ENCODE measurements around the gene PSMC1. TPM values are rescaled to one million over a fixed set of nuclear protein-coding genes. Genes with fewer than 3 reads are reported as not detected.
A peak's percentile ranks its signal among the peaks of the same experiment; 100 is the strongest.

PSMC1 gene
- total RNA-seq, 1 experiment from 2014 or later: 291 TPM

DNA sequence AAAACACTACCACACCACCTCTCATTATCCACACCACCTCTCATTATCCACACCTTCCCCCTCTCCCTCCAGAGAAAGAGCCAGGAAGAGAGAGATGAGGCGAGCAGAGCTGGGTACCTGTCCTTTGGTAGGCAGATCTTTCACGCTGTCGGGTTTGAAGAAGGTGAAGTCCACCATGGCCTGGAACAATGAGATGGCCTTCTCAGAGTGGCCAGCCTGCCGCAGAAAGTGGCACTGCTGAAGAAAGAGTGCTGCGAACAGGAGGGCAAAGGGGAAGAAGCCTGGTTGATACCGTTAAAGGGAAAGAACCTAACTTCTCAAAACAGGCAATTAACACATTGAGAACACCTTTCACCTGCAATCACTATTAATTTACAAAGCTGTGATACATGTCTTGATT, 44.8 kb downstream of the PSMC1 start:
- no peak for DNase-seq (ENCODE audit: extremely low read depth, low read depth)

DNA sequence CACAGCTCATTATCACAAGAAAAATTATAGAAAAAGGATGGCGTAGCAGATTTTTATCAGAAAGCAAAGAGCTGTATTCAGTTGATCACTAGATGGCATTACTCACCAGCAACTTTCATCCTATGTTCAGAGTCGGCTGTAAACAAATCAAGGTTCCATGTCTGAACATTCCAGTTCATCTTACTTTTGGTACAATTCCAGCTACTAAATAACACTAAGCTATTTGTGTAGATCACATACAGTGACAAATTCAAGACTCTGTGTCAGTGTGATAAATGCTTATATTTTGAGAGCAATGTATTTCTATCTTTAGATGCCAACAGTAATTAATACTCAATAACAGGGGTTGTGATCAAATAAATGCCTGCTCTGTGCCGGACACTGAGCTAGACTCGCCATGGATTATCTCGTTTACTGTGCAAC, 45.3 kb downstream of the PSMC1 start:
- DNase-seq (ENCODE audit: extremely low read depth, low read depth): peak; percentile 52

DNA sequence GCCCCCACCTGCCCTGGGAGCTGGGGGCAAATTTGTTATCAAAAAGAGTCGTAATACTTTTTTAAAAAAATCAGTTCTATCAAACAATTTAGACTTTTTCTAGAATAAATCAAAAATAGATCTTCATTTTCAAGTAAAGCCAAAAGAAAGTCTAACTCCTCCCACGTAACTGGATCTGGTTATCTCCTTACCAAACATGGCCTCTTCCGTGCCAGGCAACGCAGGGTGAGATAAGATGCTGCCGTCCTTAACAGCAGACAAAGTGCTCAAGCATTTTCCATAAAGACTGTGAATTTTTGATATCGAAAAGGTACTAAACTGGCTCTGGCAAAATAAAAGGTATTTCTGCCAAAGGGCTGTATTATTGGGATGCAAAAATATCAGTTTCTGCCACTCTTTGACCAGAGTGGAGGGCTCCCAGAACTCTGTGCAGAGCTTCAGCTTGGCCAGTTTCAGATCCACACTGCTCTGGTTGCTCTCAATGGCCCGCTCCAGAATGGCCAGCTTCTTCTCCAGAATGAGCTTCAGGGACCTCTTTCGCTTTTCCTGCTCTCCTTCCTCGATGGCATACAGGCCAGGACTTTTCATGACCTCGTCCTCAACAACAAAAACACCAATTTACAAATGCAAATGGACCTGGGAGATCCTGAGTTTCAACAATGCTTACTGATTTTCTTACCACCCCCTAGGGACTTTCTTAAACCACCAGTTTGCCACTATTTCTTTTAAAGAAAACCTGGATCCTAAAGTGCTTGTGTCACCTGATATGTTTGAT, 46.4 kb downstream of the PSMC1 start:
- no peak for DNase-seq (ENCODE audit: extremely low read depth, low read depth)

DNA sequence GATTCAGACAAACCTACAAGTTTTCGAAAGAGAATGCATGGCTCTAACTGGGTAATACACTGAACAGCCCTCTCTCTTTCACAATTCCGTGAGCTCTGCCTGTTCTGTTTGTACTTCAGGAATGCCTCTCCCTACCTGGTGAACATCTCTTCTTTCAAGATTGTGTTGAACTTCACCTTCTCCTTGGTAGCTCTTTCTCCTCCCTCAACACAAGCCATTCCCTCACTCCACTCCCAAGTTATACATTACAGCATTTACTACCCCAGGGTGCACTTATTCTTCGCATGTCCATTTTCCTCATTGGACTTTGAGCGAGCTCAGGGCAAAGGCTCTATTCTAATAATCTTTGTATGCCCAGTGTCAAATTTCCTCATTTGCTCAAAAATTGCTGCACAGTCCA, 47.1 kb downstream of the PSMC1 start:
- DNase-seq (ENCODE audit: extremely low read depth, low read depth): no peak

DNA sequence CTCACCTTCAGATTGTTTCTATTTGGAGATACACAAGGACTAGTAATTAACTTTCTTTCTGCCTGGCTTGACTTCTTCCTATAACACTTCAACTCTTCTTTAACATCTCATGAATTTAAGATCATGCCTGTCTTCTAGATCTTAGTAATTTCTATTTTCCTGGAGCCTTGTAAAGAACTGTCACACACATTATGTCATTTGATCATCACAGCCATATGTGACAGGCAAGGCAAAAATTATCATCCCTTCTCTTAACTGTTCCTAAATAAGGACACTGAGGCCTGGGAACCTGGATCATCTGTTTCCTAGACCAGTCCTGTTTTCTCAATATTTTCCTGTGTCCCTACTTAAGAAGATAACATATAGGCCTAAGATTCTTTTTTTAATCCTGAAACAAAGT, 48.1 kb downstream of the PSMC1 start:
- no peak for DNase-seq (ENCODE audit: extremely low read depth, low read depth)

DNA sequence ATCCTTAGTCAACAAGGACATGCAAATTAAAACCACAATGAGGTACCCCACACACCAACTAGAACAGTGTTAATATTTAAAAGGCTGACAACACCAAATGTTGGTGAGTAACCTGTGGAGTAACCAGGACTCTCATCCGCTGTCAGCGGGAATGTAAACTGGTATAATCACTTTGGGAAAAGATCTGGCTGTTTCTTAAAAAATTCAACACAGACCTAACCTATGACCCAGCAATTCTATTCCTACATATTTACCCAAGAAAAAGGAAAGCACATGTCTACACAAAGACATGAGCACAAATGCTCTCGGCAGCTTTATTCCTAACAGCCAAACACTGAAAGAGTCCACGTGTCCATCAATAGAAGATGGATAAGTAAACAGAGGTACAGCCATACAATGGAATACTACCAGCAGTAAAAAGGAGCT, 48.8 kb downstream of the PSMC1 start:
- DNase-seq (ENCODE audit: extremely low read depth, low read depth): no peak

DNA sequence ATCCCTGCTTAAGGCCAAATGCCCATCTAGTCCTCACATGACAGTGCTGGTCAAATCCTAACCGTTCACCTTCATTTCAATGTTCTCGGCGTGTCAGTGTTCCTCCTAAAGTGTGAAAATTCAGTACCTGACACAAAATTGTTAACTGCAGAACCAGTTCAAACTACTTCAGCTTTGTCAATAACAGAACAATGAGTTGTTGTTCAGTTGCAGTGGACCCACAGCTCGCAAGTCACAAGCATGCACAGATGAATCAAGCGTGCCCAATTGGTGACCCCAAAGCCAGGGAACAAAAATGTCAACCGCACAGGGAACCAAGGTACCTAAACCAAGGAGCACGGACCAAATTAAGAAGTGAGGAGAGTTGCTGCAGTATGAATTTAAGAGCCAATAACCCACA, 52.2 kb downstream of the PSMC1 start:
- DNase-seq (ENCODE audit: extremely low read depth, low read depth): no peak

DNA sequence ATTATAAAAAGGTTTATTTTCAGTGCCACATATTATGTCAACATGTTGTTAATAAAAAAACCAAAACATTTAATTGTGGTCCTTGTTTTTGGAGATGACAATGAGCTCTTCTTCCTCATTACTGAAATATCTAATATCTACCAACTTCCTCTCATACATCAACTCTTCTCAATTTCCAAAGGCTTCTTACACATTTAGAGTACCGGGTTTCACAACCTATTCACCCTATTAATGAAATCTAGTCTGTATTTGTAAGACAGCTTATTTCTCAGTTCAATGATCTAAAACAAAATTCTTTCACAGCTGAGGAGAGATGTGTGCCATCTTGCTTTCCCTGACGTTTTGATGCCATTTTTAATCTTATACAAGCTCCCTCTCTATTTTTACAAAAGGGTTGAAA, 60.9 kb downstream of the PSMC1 start:
- no peak for DNase-seq (ENCODE audit: extremely low read depth, low read depth)

DNA sequence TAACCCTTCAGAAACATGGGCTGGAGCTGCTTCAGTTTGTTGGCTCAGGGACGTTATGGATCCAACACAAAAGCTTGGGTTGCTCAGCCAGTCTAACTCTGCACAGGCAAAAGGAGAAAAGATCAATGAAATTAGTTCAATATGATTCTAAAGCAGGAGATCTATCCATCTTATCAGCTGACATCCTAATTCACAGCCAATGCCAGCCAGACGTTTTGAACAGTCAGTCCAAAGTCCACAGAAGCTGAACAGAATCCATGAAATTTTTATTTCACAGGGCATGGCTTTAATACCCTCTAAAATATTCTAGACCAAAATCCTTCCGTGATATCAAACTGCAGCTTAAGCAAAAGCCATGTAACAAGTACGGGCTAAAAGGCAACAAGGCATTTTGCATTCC, 61.7 kb downstream of the PSMC1 start:
- no peak for DNase-seq (ENCODE audit: extremely low read depth, low read depth)

DNA sequence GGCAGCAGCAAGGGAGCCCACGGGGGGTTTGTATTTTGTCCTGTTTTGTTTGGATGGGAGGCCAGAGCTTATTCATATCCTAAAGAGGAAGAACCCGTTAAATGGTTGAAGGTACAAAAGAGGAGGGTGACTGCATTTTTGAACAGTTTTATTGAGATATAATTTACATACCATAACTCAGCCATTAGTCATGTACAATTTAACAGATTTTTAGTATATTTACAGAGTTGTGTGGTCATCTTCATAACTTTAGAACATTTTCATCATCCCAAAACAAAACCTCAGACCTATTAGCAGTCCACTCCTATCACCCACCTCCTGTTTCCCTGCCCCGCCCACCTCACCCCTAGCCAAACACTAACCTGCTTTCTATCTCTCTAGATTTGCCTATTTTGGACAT, 62.8 kb downstream of the PSMC1 start:
- no peak for DNase-seq (ENCODE audit: extremely low read depth, low read depth)

DNA sequence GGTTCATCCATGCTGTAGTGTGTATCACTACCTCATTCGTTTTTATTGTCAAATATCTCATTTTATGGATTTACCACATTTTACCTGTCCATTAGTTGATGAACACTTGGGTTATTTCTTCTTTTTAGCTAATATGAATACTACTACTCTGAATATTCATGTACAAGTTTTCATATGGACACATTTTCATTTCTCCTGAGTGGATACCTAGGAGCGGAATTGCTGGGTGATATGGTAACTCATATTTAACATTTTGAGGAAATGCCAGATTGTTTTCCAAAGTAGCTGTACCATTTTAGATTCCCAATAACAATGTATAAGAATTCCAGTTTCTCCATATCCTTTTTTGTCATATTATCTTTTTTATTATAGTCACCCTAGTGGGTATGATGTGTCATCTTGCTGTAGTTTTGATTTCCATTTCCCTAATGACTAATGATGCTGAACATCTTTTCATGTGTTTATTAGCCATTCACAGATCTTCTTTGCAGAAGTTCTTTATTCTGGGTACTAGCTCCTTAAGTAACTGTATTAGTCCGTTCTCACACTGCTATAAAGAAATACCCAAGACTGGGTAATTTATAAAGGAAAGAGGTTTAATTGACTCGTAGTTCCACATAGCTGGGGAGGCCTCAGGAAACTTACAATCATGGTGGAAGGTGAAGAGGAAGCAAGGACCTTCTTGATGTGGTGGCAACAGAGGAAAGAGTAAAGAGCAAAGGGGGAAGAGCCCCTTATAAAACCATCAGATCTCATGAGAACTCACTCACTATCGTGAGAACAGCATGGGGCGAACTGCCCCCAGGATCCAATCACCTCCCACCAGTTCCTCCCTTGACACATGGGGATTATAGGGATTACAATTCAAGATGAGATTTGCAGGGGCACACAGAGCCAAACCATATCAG, 63.5 kb downstream of the PSMC1 start:
- no peak for DNase-seq (ENCODE audit: extremely low read depth, low read depth)

DNA sequence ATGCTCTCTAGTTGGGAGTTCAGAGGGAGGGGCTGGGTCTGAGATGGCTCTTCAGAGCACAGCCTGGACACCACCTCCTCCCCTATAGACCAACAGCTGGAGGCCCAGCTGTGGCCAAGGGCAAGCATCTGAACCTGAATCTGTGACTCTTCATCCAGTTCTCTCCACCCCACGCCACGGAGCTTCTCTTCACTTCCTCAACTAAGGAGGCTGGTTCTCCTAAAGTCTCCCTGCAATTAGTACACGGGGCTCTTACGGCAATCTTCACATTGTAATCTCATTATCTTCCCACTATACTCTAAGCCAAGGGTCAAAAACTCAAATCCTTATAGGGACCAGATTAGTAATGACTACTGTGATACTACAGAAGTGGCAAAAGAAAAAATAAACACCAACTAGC, 65.5 kb downstream of the PSMC1 start:
- DNase-seq (ENCODE audit: extremely low read depth, low read depth): no peak

Other genes starting within 250 kb of the PSMC1 start
- not detected in 2 replicates for gene KCNK13, start 194.6 kb upstream of the PSMC1 start, total RNA-seq (2014; rRNA removed; shearing (Covaris generic))
- 7.3 and 11.4 TPM in 2 replicates for gene NRDE2, start 75.4 kb downstream of the PSMC1 start, total RNA-seq (2014; rRNA removed; shearing (Covaris generic))
- 672 and 721 TPM in 2 replicates for gene CALM1, start 140.5 kb downstream of the PSMC1 start, total RNA-seq (2014; rRNA removed; shearing (Covaris generic))

All from NCI-H460 (cell line).